ENCODE measurements around the gene PDIA2.

The PDIA2 gene

DNA sequence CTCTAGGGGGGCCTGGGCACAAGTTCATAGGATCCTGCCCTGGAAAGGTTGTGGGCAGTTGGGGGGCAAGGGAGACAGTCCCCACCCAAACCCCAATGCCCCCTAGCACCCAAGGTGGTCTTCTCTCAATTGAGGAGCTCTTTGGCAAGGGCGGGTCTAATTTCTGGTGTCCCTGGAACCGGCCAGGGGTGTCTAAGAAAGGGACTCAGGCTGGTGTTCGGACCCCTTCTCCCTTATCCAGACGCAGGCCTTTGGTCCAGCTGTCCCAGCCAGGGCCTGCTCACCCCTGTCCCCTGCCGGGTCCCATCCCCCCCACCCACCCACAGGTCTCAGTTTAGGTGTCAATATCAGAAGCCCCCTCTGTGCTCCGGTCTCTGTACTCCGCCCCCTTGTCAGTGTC is 3.4 kb upstream of the PDIA2 start:
- H3K4me3 ChIP-seq (ENCODE audit: low read depth, low read length) = no peak overlapping the region
- no peak overlapping the region for H3K27ac ChIP-seq
- H3K36me3 ChIP-seq = no peaks in the 10 kb centered on the region
- DNase-seq = no peak
- H3K27me3 ChIP-seq (ENCODE audit: insufficient read depth, low read depth, severe bottlenecking) = no peaks in the 10 kb centered on the region
- TF ChIP-seq, protein P1, sequence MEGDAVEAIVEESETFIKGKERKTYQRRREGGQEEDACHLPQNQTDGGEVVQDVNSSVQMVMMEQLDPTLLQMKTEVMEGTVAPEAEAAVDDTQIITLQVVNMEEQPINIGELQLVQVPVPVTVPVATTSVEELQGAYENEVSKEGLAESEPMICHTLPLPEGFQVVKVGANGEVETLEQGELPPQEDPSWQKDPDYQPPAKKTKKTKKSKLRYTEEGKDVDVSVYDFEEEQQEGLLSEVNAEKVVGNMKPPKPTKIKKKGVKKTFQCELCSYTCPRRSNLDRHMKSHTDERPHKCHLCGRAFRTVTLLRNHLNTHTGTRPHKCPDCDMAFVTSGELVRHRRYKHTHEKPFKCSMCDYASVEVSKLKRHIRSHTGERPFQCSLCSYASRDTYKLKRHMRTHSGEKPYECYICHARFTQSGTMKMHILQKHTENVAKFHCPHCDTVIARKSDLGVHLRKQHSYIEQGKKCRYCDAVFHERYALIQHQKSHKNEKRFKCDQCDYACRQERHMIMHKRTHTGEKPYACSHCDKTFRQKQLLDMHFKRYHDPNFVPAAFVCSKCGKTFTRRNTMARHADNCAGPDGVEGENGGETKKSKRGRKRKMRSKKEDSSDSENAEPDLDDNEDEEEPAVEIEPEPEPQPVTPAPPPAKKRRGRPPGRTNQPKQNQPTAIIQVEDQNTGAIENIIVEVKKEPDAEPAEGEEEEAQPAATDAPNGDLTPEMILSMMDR (IDR thresholded peaks at IDR 0.05; ENCODE audit: low read depth, low read length) = no peak
- H3K9me3 ChIP-seq (ENCODE audit: severe bottlenecking) = no peaks in the 10 kb centered on the region

GRCh38 chr16:280005-280460 is 2.9 kb upstream of the PDIA2 start:
- Histone ChIP-seq H3K27me3 (ENCODE audit: insufficient read depth, low read depth, severe bottlenecking) (no peaks in the 10 kb centered on the region), H3K4me3 (ENCODE audit: low read depth, low read length) (peak overlapping the region; percentile 48), H3K27ac (peak overlapping the region; percentile 33; the same call in 1 of the 2 replicates), H3K9me3 (ENCODE audit: severe bottlenecking) (no peaks in the 10 kb centered on the region), H3K36me3 (no peaks in the 10 kb centered on the region)
- TF ChIP-seq, protein P1 (IDR thresholded peaks at IDR 0.05; ENCODE audit: low read depth, low read length) = no peak
- no peak for DNase-seq

- no peaks in the 10 kb centered on the region for H3K36me3 ChIP-seq
- TF ChIP-seq, protein P1 (IDR thresholded peaks at IDR 0.05; ENCODE audit: low read depth, low read length) = no peak
- peak within 1 kb of the TSS; percentile 33 for H3K27ac ChIP-seq
- H3K9me3 ChIP-seq (ENCODE audit: severe bottlenecking) = no peaks in the 10 kb centered on the region
- H3K27me3 ChIP-seq (ENCODE audit: insufficient read depth, low read depth, severe bottlenecking) = no peaks in the 10 kb centered on the region
- peak within 1 kb of the TSS; percentile 63 for H3K4me3 ChIP-seq (ENCODE audit: low read depth, low read length)
- DNase-seq = no peak
These were observed 2.4 kb upstream of the PDIA2 start, which contains the start of gene ARHGDIG for GRCh38 chr16:280552-280951. Gene ARHGDIG (plus strand): TSS chr16:280591. CDS start chr16:280681, 90 bp downstream.

DNA sequence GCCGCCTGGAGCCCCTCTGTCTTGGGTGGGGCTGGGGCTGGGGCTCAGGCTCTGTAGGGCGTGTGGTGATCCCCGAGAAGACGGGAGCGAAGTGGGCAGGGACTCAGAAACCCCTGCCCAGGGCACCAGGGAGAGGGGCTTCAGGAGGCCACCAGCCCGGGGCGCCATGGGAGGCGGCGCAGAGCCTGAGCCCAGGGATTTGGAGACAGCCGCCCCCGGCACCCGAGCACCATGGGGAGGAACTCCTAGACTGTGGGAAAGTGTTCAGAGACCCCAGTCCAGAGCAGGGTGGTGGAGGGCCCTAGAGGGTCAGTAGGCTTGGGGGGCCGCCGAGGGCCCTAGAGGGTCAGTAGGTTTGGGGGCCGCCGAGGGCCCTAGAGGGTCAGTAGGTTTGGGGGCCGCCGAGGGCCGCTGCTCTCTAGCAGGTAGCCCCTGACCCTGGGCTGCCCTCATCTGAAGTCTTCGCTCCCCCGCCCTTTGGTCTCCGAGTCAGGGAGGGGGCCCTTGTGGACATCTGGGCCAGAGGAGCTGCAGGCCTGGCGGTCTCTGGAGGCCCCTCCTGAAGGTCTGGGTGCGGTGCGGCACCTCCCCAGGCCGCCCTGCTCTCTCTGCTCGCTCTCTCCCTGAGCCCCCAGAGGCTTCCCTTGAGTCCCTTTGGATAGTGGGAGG is 1.8 kb upstream of the PDIA2 start:
- TF ChIP-seq, protein P1 (IDR thresholded peaks at IDR 0.05; ENCODE audit: low read depth, low read length) = no peak
- Histone ChIP-seq H3K9me3 (ENCODE audit: severe bottlenecking) (no peaks in the 10 kb centered on the region), H3K27ac (peak overlapping the region; percentile 33; the same call in 1 of the 2 replicates), H3K36me3 (no peaks in the 10 kb centered on the region), H3K4me3 (ENCODE audit: low read depth, low read length) (peak overlapping the region; percentile 63), H3K27me3 (ENCODE audit: insufficient read depth, low read depth, severe bottlenecking) (no peaks in the 10 kb centered on the region)
- DNase-seq = no peak

- Histone ChIP-seq H3K4me3 (ENCODE audit: low read depth, low read length) (no peak overlapping the region), H3K27ac (no peak overlapping the region), H3K27me3 (ENCODE audit: insufficient read depth, low read depth, severe bottlenecking) (no peaks in the 10 kb centered on the region), H3K36me3 (peaks cover 3% of the 10 kb centered on the region; the same call in 1 of the 2 replicates), H3K9me3 (ENCODE audit: severe bottlenecking) (no peaks in the 10 kb centered on the region)
- DNase-seq = no peak
- TF ChIP-seq, protein P1 (IDR thresholded peaks at IDR 0.05; ENCODE audit: low read depth, low read length) = no peak
These were observed 1.2 kb upstream of the PDIA2 start for GRCh38 chr16:281660-282255.

Measured in WERI-Rb-1 (cell line).